Islet of Langerhans (tissue), 1 donor: Measurements from ENCODE around the gene ACRV1.

Experiments
- FAIRE-seq: peaks from one replicate; lab custom pipeline; 2011; peaks lifted over from hg19 to GRCh38; lab: Jason Lieb, UNC

The ACRV1 gene

DNA sequence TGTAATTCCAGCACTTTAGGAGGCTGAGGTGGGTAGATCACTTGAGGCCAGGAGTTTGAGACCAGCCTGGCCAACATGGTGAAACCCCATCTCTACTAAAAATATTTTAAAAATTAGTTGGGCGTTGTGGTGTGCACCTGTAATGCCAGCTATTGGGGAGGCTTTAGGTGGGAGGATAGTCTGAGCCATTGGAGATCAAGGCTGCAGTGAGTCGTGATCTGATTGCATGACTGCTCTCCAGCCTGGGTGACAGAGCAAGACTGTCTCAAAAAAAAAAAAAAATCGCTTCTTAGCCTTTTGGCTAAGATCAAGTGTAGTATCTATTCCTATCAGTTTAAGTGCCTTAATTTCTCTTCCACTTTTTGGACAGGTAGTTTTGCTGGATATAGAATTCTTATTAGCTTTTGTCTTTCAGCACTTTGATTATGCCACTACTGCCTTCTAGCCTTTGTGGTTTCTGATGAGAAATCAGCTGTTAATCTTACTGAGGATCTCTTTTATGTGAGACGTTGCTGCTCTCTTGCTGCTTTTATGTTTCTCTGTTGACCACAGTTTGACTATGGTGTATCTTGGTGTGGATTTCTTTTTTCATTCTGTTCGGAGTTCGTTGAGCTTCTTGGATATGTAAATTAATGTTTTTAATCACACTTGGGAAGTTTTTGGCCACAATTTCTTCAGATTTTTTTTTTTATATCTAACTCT is 31.0 kb downstream of the ACRV1 start:
- FAIRE-seq: no peak

DNA sequence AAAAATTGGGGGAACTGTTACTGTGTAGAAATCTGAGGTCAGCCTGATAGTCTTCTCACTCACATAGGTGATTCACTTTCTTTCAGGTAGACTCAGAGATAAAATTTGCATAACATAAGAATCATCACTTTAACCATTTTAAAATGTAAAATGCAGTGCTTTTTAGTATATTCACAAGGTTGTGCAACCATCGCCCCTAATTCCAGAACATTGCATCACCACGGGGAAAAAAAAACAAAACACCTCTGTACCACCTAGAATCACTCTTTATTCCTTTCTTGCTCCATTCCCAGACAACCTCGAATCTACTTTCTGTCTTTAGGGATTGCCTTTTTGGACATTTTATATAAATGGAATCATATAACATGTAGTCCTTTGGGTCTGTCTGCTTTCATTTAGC is 34.8 kb downstream of the ACRV1 start:
- FAIRE-seq: no peak

- no peak for FAIRE-seq
Observed at GRCh38 chr11:125638315-125638714, 42.3 kb downstream of the ACRV1 start.

DNA sequence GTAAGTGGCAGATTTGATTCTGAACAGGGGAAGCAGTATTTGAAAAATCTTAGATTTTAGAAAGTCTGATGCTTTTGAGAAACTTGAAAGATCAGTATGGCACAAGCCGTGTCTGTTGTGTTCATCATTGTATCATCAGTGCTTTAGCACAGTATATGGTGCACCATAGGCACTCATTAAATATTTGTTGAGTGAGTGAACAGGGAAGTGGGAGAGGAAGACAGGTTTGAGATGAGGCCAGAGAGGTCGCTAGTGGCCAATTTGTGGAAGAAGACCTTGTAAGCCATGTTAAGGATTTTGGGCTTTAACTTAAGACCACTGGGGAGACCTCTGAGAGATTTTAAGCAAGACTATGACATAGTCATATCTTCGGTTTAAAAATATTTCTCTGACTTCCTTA is 42.8 kb downstream of the ACRV1 start:
- no peak for FAIRE-seq

DNA sequence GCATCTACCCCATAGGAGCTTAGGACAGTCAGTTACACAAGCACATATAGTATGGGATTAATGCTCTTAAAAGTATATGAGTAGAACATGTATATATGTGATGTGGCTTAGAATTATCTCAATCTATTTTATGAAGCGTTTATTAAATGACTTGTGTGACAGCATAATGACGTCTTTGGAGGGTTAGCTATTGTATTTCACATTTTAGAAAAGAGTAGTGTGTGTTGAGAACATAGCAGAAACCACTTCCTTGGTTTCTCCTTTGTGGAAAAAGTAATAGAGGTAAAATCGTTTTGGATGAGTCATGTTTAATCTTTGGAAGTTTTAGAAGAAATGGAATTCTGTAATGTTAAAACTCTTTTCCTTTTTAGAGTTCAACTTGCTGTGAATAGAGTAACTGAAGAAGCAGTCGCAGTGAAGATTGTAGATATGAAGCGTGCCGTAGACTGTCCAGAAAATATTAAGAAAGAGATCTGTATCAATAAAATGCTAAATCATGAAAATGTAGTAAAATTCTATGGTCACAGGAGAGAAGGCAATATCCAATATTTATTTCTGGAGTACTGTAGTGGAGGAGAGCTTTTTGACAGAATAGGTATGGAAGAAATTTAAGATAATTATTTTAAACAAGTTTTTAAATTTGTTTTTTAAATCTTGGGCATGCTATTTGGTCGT is 53.3 kb downstream of the ACRV1 start:
- FAIRE-seq: no peak

GRCh38 chr11:125626288-125626950 is 54.2 kb downstream of the ACRV1 start:
- FAIRE-seq: no peak

DNA sequence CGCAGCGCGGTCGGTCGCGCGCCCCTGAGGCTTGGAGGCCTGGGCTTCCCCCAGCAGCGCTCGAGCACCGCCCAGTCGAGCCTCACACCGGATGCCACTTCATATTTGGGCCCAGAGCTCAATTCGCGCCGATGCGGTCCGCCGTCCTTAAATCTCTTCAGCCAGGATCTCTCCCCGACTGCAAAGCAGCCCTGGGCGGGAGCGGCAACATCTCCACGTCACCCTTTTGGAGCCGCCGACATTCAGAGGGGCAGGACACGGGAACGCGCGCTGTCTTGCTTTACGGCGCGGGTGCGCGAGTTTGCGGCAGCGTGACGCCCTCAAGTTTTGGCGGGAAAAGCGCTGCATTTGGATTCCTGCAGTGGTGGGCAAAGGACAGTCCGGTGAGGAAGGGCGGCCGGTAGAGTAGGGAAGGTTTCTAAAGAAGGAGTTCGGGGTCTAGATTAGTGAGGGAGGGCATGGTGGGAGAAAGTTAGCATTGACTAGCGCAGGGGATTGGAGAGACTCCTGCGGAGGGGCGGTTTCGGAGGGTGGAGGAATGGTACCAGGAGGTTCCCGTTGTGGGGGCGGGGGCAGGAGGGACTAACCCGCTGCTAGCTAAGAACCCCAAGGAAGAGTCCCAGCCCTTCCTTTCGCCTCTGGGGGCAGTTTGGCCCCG is 54.9 kb downstream of the ACRV1 start:
- no peak for FAIRE-seq

DNA sequence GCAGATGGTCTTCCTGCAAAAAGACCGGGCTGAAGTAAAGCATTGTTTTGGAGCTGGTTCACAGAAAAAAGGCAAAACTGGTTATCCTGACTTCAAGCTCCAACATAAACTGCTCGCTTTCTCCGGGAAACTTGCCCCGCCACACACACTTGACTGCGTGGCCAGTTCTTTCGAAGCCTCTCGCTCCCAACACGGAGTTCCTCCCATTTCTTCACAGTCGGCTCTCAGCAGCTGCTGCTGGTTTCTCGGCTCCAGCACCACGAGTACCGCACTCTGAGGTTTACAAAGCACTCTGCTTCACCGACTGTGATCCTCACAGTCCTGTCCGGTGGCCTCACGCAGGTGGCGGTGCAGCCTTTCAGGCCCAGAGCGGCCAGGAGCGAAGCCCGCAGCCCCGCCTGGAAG is 55.4 kb downstream of the ACRV1 start:
- no peak for FAIRE-seq

- FAIRE-seq: no peak
Observed at GRCh38 chr11:125624756-125625213, 55.9 kb downstream of the ACRV1 start, which contains the start of gene CHEK1. Gene CHEK1, plus strand, starts transcription at chr11:125625163. Its CDS starts 1,606 bp downstream, at chr11:125626769.

- FAIRE-seq: no peak
Observed at GRCh38 chr11:125623064-125623463, 57.6 kb downstream of the ACRV1 start.

DNA sequence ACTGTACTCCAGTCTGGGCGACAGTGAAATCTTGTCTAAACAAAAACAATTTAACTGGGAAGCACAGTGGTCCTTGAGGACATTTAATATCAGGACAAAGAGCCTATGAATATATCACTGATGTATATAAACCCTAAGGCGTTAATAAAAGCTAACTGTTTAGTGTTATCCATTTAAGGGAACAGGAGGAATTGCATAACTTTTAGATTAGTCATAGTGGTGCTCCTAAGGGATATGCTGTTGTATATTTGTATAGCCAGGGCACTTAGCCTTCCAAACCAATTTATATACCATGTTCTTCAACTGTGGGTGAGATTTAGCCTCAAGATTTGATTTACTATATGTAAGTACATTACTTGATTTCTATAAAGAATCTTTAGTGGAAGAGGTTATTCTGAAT is 58.7 kb downstream of the ACRV1 start:
- no peak for FAIRE-seq
